Body of pancreas (tissue), 4 donors: ENCODE measurements around the gene SFXN1.

Experiments used
- POLR2A ChIP-seq, 3 donors: fragments of 450-650 bp; IDR thresholded peaks; one replicate each; pipeline ENCODE4 v1.6.1; 2016; ENCODE audit warnings: antibody characterized with exemption in 3 of 3, mild to moderate bottlenecking in 2 of 3
- TF ChIP-seq, protein P1 (sequence below), 7 experiments: fragments of 450-650 bp in 4 of 7; fragments of 200-600 bp in 3 of 7; sonication (generic) in 3 of 7; IDR thresholded peaks; one replicate each; pipeline ENCODE4 v1.5.1; 2016 to 2019; ENCODE audit warnings: antibody characterized with exemption in 7 of 7

DNA sequence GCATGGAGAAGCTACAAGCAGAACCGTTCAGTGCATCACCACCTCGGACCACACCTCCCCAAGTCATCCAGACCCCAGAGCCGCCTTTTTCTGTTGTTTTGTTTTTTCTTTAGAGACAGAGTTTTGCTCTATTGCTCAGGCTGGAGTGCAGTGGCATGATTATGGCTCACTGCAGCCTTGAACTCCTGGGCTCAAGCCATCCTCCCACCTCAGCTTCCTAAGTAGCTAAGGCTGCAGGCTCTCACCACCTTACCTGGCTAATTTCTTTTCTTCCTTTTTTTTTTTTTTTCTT lies 13.5 kb upstream of the SFXN1 start:
- TF ChIP-seq, protein P1, sequence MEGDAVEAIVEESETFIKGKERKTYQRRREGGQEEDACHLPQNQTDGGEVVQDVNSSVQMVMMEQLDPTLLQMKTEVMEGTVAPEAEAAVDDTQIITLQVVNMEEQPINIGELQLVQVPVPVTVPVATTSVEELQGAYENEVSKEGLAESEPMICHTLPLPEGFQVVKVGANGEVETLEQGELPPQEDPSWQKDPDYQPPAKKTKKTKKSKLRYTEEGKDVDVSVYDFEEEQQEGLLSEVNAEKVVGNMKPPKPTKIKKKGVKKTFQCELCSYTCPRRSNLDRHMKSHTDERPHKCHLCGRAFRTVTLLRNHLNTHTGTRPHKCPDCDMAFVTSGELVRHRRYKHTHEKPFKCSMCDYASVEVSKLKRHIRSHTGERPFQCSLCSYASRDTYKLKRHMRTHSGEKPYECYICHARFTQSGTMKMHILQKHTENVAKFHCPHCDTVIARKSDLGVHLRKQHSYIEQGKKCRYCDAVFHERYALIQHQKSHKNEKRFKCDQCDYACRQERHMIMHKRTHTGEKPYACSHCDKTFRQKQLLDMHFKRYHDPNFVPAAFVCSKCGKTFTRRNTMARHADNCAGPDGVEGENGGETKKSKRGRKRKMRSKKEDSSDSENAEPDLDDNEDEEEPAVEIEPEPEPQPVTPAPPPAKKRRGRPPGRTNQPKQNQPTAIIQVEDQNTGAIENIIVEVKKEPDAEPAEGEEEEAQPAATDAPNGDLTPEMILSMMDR (IDR thresholded peaks at IDR 0.05) = no peak
- TF ChIP-seq POLR2A (IDR thresholded peaks at IDR 0.05) = no peak
